ENCODE data around the gene SLC6A3.

SLC6A3 gene

DNA sequence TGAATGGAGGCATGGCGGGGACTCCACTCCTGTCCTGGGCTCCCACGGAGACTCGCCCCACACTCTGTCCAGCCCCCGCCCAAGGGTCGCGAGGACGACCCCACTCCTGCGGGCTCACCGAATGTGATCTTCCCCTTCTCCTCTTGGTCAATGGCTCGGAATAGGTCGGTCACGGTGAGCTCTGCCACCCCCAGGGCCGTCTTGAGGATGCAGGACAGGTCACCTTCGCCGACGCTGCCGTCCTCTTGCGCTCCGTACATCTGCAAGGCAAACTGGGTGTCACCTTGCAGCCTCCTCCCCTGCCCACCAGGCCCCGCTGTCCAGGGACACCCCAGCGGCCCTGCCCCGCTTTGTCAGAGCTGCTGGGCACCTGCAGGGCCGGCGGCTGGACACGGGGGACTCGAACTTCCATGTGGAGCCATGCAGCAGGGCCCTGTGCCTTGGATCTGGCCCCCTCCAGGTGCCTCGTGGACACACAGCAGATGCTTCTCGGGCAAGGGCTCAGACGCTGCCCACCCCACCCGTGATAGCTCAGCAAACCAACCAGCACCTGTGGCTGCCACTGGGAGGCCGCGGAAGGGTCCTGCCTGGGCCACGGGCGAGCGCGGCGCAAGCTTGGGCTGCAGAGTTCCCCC lies 21.5 kb upstream of the SLC6A3 start:
- TF ChIP-seq, protein P1, sequence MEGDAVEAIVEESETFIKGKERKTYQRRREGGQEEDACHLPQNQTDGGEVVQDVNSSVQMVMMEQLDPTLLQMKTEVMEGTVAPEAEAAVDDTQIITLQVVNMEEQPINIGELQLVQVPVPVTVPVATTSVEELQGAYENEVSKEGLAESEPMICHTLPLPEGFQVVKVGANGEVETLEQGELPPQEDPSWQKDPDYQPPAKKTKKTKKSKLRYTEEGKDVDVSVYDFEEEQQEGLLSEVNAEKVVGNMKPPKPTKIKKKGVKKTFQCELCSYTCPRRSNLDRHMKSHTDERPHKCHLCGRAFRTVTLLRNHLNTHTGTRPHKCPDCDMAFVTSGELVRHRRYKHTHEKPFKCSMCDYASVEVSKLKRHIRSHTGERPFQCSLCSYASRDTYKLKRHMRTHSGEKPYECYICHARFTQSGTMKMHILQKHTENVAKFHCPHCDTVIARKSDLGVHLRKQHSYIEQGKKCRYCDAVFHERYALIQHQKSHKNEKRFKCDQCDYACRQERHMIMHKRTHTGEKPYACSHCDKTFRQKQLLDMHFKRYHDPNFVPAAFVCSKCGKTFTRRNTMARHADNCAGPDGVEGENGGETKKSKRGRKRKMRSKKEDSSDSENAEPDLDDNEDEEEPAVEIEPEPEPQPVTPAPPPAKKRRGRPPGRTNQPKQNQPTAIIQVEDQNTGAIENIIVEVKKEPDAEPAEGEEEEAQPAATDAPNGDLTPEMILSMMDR (IDR thresholded peaks at IDR 0.05), result no peak

- TF ChIP-seq, protein P1 (IDR thresholded peaks at IDR 0.05), result no peak
Measured at GRCh38 chr5:1465966-1466471, 20.8 kb upstream of the SLC6A3 start.

- TF ChIP-seq, protein P1 (IDR thresholded peaks at IDR 0.05), result no peak
Measured at GRCh38 chr5:1465117-1465516, 19.9 kb upstream of the SLC6A3 start.

GRCh38 chr5:1464511-1464910 lies 19.3 kb upstream of the SLC6A3 start:
- TF ChIP-seq, protein P1 (IDR thresholded peaks at IDR 0.05), result no peak

GRCh38 chr5:1464096-1464446 lies 18.8 kb upstream of the SLC6A3 start:
- TF ChIP-seq, protein P1 (IDR thresholded peaks at IDR 0.05), result no peak

- TF ChIP-seq, protein P1 (IDR thresholded peaks at IDR 0.05), result no peak
Measured at GRCh38 chr5:1463326-1464095, 18.3 kb upstream of the SLC6A3 start.

DNA sequence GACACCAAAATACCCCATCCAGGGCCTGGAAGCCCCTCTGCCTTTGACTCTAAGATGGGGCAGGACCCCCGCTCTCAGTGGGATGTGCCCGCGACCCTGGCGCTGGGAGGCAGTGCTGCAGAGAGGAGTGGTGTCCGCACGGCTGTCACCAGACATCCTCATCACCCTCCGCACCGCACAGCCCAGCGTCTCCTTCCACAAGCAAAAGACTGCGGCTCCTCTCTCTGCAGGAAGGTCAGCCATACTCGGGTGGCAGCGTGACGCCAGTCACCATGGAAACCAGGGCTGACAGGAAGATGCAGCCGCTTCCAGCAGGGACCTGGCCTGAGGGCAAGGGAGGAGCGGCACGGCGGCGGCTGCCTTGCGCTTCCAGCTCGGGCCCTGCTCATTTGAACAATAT lies 17.1 kb upstream of the SLC6A3 start:
- TF ChIP-seq, protein P1 (IDR thresholded peaks at IDR 0.05), result no peak

All from LNCAP (cell line).